ENCODE results near the gene SLC2A10. TPM values are rescaled to one million over a fixed set of nuclear protein-coding genes. Genes with fewer than 3 reads are reported as not detected.

SLC2A10 gene
- total and polyA plus RNA-seq, 2 donors (not counting 1 experiment from before 2014, with no cell fraction given) = 35.3 to 47.2 TPM

DNA sequence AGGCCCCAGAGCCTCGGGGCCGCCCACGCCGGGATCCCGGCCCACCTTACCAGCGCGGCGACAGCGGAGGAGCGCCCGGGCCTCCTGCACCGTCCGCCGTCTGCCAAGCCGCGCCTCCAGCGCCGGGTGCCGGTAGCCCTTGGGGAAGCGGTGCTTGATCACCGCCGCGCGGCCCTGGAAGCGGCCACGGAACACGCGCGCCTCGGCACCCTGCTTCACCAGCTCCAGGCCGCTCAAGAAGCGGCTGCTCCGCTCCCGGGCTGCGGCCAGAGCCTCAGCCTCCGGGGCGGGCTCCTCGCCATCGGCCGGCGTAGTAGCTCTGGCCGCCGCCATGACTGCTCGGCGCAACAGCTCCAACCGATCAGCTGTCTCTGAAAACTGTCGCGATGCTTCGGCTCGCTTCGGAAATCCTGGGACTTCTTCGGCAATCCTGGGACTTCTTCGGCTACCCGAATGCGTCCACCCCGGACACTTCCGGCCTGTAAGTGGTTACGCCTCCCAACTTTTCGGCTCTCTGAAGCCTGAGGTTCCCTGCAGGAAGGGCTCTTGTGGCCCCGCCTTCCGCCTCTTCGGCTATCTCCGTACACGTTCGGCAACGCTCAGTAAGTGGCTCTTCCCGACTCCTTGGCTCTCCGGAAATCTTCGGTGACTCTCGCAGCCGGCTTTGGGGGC is 20.2 kb upstream of the SLC2A10 start, which contains the start of gene TP53RK:
Gene TP53RK (minus strand): TSS at position 363 of the 672 bp plus-strand sequence. CDS start 30 bp downstream, at position 333.
- Histone ChIP-seq H3K79me2 (ENCODE audit: control insufficient read depth, insufficient read depth, low read length) (peaks cover 39% of the 10 kb centered on the region), H3K4me2 (ENCODE audit: extremely low read depth, insufficient read depth, low read length) (peak within 1 kb of the TSS; percentile 93), H3K27me3 (ENCODE audit: control insufficient read depth, insufficient read depth, low read length) (no peaks in the 10 kb centered on the region), H3K36me3 (ENCODE audit: control insufficient read depth, insufficient read depth, low read length) (peaks cover 2% of the 10 kb centered on the region), H3K4me3 (replicated peaks in 1 of 4; ENCODE audit: control extremely low read depth in 1 of 4, insufficient read depth in 1 of 4, low read depth in 3 of 4, low read length in 4 of 4) (peak within 1 kb of the TSS; percentile 62 to 99 (median 88)), H4K20me1 (ENCODE audit: control insufficient read depth, extremely low read depth, insufficient read depth, low read length) (no peaks in the 10 kb centered on the region), H3K9ac (ENCODE audit: insufficient read depth, low read length) (peak within 1 kb of the TSS; percentile 98), H3K4me1 (ENCODE audit: control insufficient read depth, extremely low read depth, insufficient read depth, low read length) (no peaks in the 10 kb centered on the region), H3K27ac (ENCODE audit: insufficient read depth, low read length) (peak within 1 kb of the TSS; percentile 92), H3K9me3 (ENCODE audit: control insufficient read depth, insufficient read depth, low read depth, low read length) (no peaks in the 10 kb centered on the region), H2AFZ (ENCODE audit: low read length) (peak within 1 kb of the TSS; percentile 76)
- DNase-seq (ENCODE audit: low read depth in 2 of 2) = peak; percentile 100
- TF ChIP-seq, protein P1, sequence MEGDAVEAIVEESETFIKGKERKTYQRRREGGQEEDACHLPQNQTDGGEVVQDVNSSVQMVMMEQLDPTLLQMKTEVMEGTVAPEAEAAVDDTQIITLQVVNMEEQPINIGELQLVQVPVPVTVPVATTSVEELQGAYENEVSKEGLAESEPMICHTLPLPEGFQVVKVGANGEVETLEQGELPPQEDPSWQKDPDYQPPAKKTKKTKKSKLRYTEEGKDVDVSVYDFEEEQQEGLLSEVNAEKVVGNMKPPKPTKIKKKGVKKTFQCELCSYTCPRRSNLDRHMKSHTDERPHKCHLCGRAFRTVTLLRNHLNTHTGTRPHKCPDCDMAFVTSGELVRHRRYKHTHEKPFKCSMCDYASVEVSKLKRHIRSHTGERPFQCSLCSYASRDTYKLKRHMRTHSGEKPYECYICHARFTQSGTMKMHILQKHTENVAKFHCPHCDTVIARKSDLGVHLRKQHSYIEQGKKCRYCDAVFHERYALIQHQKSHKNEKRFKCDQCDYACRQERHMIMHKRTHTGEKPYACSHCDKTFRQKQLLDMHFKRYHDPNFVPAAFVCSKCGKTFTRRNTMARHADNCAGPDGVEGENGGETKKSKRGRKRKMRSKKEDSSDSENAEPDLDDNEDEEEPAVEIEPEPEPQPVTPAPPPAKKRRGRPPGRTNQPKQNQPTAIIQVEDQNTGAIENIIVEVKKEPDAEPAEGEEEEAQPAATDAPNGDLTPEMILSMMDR (conservative IDR thresholded peaks at IDR 0.05 in 1 of 2, IDR thresholded peaks at IDR 0.05 in 1 of 2; ENCODE audit: low read depth in 1 of 2, low read length in 2 of 2) = peak in 1 of 2 donors; percentile 10
- TF ChIP-seq EZH2 (IDR thresholded peaks at IDR 0.05; ENCODE audit: low read length, missing control alignments) = no peak

DNA sequence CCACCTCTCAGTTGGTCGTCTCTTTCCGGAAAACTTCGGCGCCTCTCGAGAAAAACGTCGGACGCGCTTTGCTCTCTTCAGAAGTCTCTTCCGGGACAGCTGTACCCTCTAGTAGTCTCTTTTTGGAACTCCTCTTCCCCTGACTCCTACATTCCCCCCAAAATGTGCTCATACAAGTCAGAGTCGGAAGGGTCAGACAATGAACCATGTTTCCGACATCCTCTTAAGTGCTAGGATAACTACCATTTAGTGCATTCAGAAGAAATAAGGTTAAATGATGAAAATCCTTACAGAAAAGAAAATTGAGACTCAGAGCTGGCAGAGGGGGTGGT is 19.7 kb upstream of the SLC2A10 start:
- H3K4me1 ChIP-seq (ENCODE audit: control insufficient read depth, extremely low read depth, insufficient read depth, low read length) = no peaks in the 10 kb centered on the region
- H3K9me3 ChIP-seq (ENCODE audit: control insufficient read depth, insufficient read depth, low read depth, low read length) = no peaks in the 10 kb centered on the region
- peak overlapping the region; percentile 33 to 89 (median 56) for H3K4me3 ChIP-seq (replicated peaks in 1 of 4; ENCODE audit: control extremely low read depth in 1 of 4, insufficient read depth in 1 of 4, low read depth in 3 of 4, low read length in 4 of 4)
- H3K27me3 ChIP-seq (ENCODE audit: control insufficient read depth, insufficient read depth, low read length) = no peaks in the 10 kb centered on the region
- H3K79me2 ChIP-seq (ENCODE audit: control insufficient read depth, insufficient read depth, low read length) = peaks cover 37% of the 10 kb centered on the region
- TF ChIP-seq EZH2 (IDR thresholded peaks at IDR 0.05; ENCODE audit: low read length, missing control alignments) = no peak
- TF ChIP-seq, protein P1 (conservative IDR thresholded peaks at IDR 0.05 in 1 of 2, IDR thresholded peaks at IDR 0.05 in 1 of 2; ENCODE audit: low read depth in 1 of 2, low read length in 2 of 2) = no peak
- H3K4me2 ChIP-seq (ENCODE audit: extremely low read depth, insufficient read depth, low read length) = peak overlapping the region; percentile 89
- H3K36me3 ChIP-seq (ENCODE audit: control insufficient read depth, insufficient read depth, low read length) = peaks cover 2% of the 10 kb centered on the region
- no peaks in the 10 kb centered on the region for H4K20me1 ChIP-seq (ENCODE audit: control insufficient read depth, extremely low read depth, insufficient read depth, low read length)
- DNase-seq (ENCODE audit: low read depth in 2 of 2) = no peak
- H3K9ac ChIP-seq (ENCODE audit: insufficient read depth, low read length) = peak overlapping the region; percentile 59
- H2AFZ ChIP-seq (ENCODE audit: low read length) = peak overlapping the region; percentile 76
- peak overlapping the region; percentile 70 for H3K27ac ChIP-seq (ENCODE audit: insufficient read depth, low read length)

DNA sequence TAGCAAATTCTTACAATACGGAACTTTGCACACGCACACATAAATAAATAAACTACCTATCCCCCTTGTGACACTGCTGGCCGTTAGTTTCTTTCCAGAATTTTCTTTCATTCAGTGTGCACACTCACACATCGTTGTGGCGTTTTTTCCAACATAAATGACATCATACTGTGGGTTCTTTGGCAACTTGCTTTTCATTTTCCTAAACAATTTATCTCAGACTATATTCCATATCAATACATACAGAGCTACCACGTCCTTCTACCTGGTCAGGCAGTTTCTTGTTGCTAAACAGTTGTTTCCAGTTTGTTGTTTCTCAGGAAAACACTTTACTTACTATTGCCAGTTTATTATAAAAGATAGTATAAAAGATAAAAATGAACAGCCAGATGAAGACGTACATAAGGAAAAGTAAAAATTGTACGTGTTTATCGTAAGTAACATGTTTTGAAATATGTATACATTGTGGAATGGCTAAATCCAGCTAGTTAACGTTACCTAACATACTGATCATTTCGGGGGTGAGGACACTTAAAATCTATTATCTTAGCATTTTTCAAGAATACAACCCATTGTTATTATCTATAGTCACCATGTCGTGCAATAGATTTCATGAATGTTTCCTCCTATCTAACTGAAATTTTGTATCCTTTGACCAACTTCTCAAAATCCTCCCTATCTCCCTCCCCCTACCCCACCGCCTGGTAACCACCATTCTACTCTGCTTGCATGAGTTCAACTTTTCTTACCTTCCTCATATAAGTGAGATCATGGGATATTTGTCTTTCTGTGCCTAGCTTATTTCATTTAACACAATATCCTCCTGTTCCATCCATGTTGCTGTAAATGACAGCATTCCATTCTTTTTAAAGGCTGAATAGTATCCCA is 19.0 kb upstream of the SLC2A10 start:
- peak in 1 of 2 donors; percentile 40 for DNase-seq (ENCODE audit: low read depth in 2 of 2)
- no peak for TF ChIP-seq EZH2 (IDR thresholded peaks at IDR 0.05; ENCODE audit: low read length, missing control alignments)
- TF ChIP-seq, protein P1 (conservative IDR thresholded peaks at IDR 0.05 in 1 of 2, IDR thresholded peaks at IDR 0.05 in 1 of 2; ENCODE audit: low read depth in 1 of 2, low read length in 2 of 2) = no peak
- Histone ChIP-seq H3K4me2 (ENCODE audit: extremely low read depth, insufficient read depth, low read length) (peak overlapping the region; percentile 89), H3K36me3 (ENCODE audit: control insufficient read depth, insufficient read depth, low read length) (peaks cover 2% of the 10 kb centered on the region), H3K9ac (ENCODE audit: insufficient read depth, low read length) (no peak overlapping the region), H3K27me3 (ENCODE audit: control insufficient read depth, insufficient read depth, low read length) (no peaks in the 10 kb centered on the region), H3K4me1 (ENCODE audit: control insufficient read depth, extremely low read depth, insufficient read depth, low read length) (no peaks in the 10 kb centered on the region), H3K4me3 (replicated peaks in 1 of 4; ENCODE audit: control extremely low read depth in 1 of 4, insufficient read depth in 1 of 4, low read depth in 3 of 4, low read length in 4 of 4) (peak overlapping the region in 3 of 4 experiments; percentile 33 to 89 (median 71)), H3K9me3 (ENCODE audit: control insufficient read depth, insufficient read depth, low read depth, low read length) (no peaks in the 10 kb centered on the region), H3K79me2 (ENCODE audit: control insufficient read depth, insufficient read depth, low read length) (peaks cover 34% of the 10 kb centered on the region), H3K27ac (ENCODE audit: insufficient read depth, low read length) (no peak overlapping the region), H4K20me1 (ENCODE audit: control insufficient read depth, extremely low read depth, insufficient read depth, low read length) (no peaks in the 10 kb centered on the region), H2AFZ (ENCODE audit: low read length) (peak overlapping the region; percentile 0)
